Caki2 (cell line): ENCODE measurements around the gene NPEPPS. TPM values are rescaled to one million over a fixed set of nuclear protein-coding genes. Genes with fewer than 3 reads are reported as not detected.
A peak's percentile ranks its signal among the peaks of the same experiment; 100 is the strongest.

Experiments used
- DNase-seq: peaks from one replicate; pipeline ENCODE4 v3.0.0-alpha.2; 2015; ENCODE audit warnings: low read depth
- in situ Hi-C: cut with HindIII; loops from 2 replicates; pipeline ENCODE4 v1.10.0; 2016; ENCODE audit warnings: low sequenced_read_pairs, low pct_unique_long_range_greater_than_20kb, mixed read lengths
- total RNA-seq: library from RNA; depleted of rRNA; stranded (reverse); fragments of >200 nt; shearing (Covaris generic); gene quantifications from 2 replicates; pipeline ENCODE4 v1.2.3, GENCODE V29; 2014; ENCODE audit warnings: low replicate concordance; rRNA removed

The NPEPPS gene
- total RNA-seq, 1 experiment from 2014 or later = 59.0 TPM

GRCh38 chr17:47649153-47649971 lies 118.5 kb downstream of the NPEPPS start, which contains the start of gene KPNB1:
Gene KPNB1, plus strand, starts transcription at chr17:47649919. Its CDS starts 326 bp downstream, at chr17:47650245.
- in situ Hi-C loops = no loop called here
- peak; percentile 100 for DNase-seq

GRCh38 chr17:47649972-47650524 lies 119.1 kb downstream of the NPEPPS start:
- DNase-seq = no peak
- in situ Hi-C loops = no loop called here

- in situ Hi-C loops = no loop called here
- peak; percentile 96 for DNase-seq
These were observed 119.9 kb downstream of the NPEPPS start for GRCh38 chr17:47650525-47651522.

- in situ Hi-C loops = no loop called here
- no peak for DNase-seq
These were observed 120.8 kb downstream of the NPEPPS start for GRCh38 chr17:47651704-47652103.

- in situ Hi-C loops = no loop called here
- DNase-seq = no peak
These were observed 121.7 kb downstream of the NPEPPS start for GRCh38 chr17:47652570-47652969.

GRCh38 chr17:47653442-47653841 lies 122.5 kb downstream of the NPEPPS start:
- in situ Hi-C loops = no loop called here

GRCh38 chr17:47654991-47655390 lies 124.1 kb downstream of the NPEPPS start:
- in situ Hi-C loops = no loop called here
- no peak for DNase-seq

More at GRCh38 chr17:47653442-47653841, 122.5 kb downstream of the NPEPPS start:
- no peak for DNase-seq

- in situ Hi-C loops = no loop called here
- DNase-seq = no peak
These were observed 129.2 kb downstream of the NPEPPS start for GRCh38 chr17:47660064-47660492.

GRCh38 chr17:47663912-47664623 lies 133.2 kb downstream of the NPEPPS start:
- in situ Hi-C loops = no loop called here
- peak; percentile 61 for DNase-seq

- no peak for DNase-seq
- in situ Hi-C loops = no loop called here
These were observed 133.7 kb downstream of the NPEPPS start for GRCh38 chr17:47664624-47664941.

- no peak for DNase-seq
- in situ Hi-C loops = no loop called here
These were observed 134.7 kb downstream of the NPEPPS start for GRCh38 chr17:47665655-47666054.

GRCh38 chr17:47669081-47669480 lies 138.2 kb downstream of the NPEPPS start:
- in situ Hi-C loops = no loop called here

GRCh38 chr17:47670064-47670463 lies 139.2 kb downstream of the NPEPPS start:
- no peak for DNase-seq
- in situ Hi-C loops = no loop called here

More at GRCh38 chr17:47669081-47669480, 138.2 kb downstream of the NPEPPS start:
- DNase-seq = no peak

Other genes with a start within 250 kb of the NPEPPS start
- 2.1 and 5.9 TPM in 2 replicates for gene EFCAB13, start 207.2 kb upstream of the NPEPPS start, total RNA-seq
- 188 and 192 TPM in 2 replicates for gene KPNB1, start 118.8 kb downstream of the NPEPPS start, total RNA-seq
- gene TBKBP1, start 163.1 kb downstream of the NPEPPS start, total RNA-seq = 0.17 and 0.74 TPM in 2 replicates
- not detected in 2 replicates for gene TBX21, start 202.1 kb downstream of the NPEPPS start, total RNA-seq